Measurements from ENCODE around the gene CFAP97D1.

GRCh38 chr17:43826206-43826605 is 46.0 kb downstream of the CFAP97D1 start:
- no peak for TF ChIP-seq CTCF (IDR thresholded peaks at IDR 0.05)
- TF ChIP-seq POLR2A (IDR thresholded peaks at IDR 0.05), result no peak
